Ascending aorta (tissue), 2 donors: ENCODE data around the gene LYPLA2. TPM values are rescaled to one million over a fixed set of nuclear protein-coding genes. Genes with fewer than 3 reads are reported as not detected.
A peak's percentile ranks its signal among the peaks of the same experiment; 100 is the strongest.

Experiments
- DNase-seq, 2 donors: peaks; one replicate each; pipeline ENCODE4 v3.0.0-alpha.2; 2019; ENCODE audit warnings: low spot score in 2 of 2
- H3K27ac ChIP-seq, 2 donors: fragments of 200-600 bp; sonication (generic); one replicate each; pipeline ENCODE4 v1.5.1; 2016 to 2017; ENCODE audit warnings: mild to moderate bottlenecking in 1 of 2
- H3K27me3 ChIP-seq: fragments of 200-600 bp; sonication (generic); one replicate; pipeline ENCODE4 v1.5.1; 2017
- H3K36me3 ChIP-seq, 2 donors: fragments of 200-600 bp; sonication (generic); one replicate each; pipeline ENCODE4 v1.5.1; 2016
- H3K4me1 ChIP-seq, 2 donors: fragments of 200-600 bp; sonication (generic); one replicate each; pipeline ENCODE4 v1.5.1; 2016 to 2017; ENCODE audit warnings: mild to moderate bottlenecking in 1 of 2
- H3K4me3 ChIP-seq, 2 donors: fragments of 200-600 bp; sonication (generic); one replicate each; pipeline ENCODE4 v1.5.1; 2016 to 2017; ENCODE audit warnings: mild to moderate bottlenecking in 1 of 2
- H3K9me3 ChIP-seq, 2 donors: fragments of 200-600 bp; sonication (generic); one replicate each; pipeline ENCODE4 v1.5.1; 2016
- CTCF ChIP-seq, 3 experiments: fragments of 200-600 bp in 2 of 3; fragments of 450-650 bp in 1 of 3; sonication (generic) in 2 of 3; IDR thresholded peaks; one replicate each; pipeline ENCODE4 v1.5.1; 2016 to 2019; ENCODE audit warnings: antibody characterized with exemption in 3 of 3, mild to moderate bottlenecking in 1 of 3, moderate library complexity in 1 of 3
- intact Hi-C: fragments of 100-400 bp; cut with DNase I; formaldehyde crosslinking; loops from one replicate; pipeline ENCODE4 v1.15.1; 2023
- total RNA-seq: library from RNA; depleted of rRNA; stranded (reverse); fragments of >200 nt; gene quantifications from one replicate; pipeline ENCODE4 v1.1.0, GENCODE V29; 2016

Gene LYPLA2
- total RNA-seq, 1 donor from 2014 or later, result 127 TPM

GRCh38 chr1:23748016-23748415 is 42.9 kb upstream of the LYPLA2 start:
- no peak overlapping the region for H3K27ac ChIP-seq
- H3K36me3 ChIP-seq, result peaks cover 28 to 36% of the 10 kb centered on the region in 2 donors
- H3K27me3 ChIP-seq, result no peaks in the 10 kb centered on the region
- intact Hi-C loops, result no loop called here
- no peaks in the 10 kb centered on the region for H3K9me3 ChIP-seq
- H3K4me1 ChIP-seq, result peaks cover 4 to 12% of the 10 kb centered on the region in 2 donors
- DNase-seq, result no peak
- no peak for TF ChIP-seq CTCF (IDR thresholded peaks at IDR 0.05)
- no peak overlapping the region for H3K4me3 ChIP-seq

- no peak for DNase-seq
- intact Hi-C loops, result no loop called here
Measured at GRCh38 chr1:23751050-23751814, 39.7 kb upstream of the LYPLA2 start.

GRCh38 chr1:23751815-23752200 is 39.1 kb upstream of the LYPLA2 start:
- Histone ChIP-seq H3K36me3 (peaks cover 66 to 69% of the 10 kb centered on the region in 2 donors), H3K4me3 (no peak overlapping the region), H3K9me3 (no peaks in the 10 kb centered on the region), H3K27me3 (no peaks in the 10 kb centered on the region), H3K27ac (no peak overlapping the region), H3K4me1 (no peaks in the 10 kb centered on the region)
- TF ChIP-seq CTCF (IDR thresholded peaks at IDR 0.05), result no peak
- intact Hi-C loops, result no loop called here
- no peak for DNase-seq

More at GRCh38 chr1:23751050-23751814, 39.7 kb upstream of the LYPLA2 start:
- H3K4me1 ChIP-seq, result no peaks in the 10 kb centered on the region
- peaks cover 61 to 68% of the 10 kb centered on the region in 2 donors for H3K36me3 ChIP-seq
- H3K4me3 ChIP-seq, result no peak overlapping the region
- TF ChIP-seq CTCF (IDR thresholded peaks at IDR 0.05), result peak in 2 of 3 experiments; percentile 6 to 29
- H3K27me3 ChIP-seq, result no peaks in the 10 kb centered on the region
- no peaks in the 10 kb centered on the region for H3K9me3 ChIP-seq
- H3K27ac ChIP-seq, result no peak overlapping the region

GRCh38 chr1:23752909-23753308 is 38.0 kb upstream of the LYPLA2 start:
- Histone ChIP-seq H3K4me1 (no peaks in the 10 kb centered on the region), H3K4me3 (no peak overlapping the region), H3K27ac (no peak overlapping the region), H3K36me3 (peaks cover 77 to 78% of the 10 kb centered on the region in 2 donors), H3K9me3 (no peaks in the 10 kb centered on the region), H3K27me3 (no peaks in the 10 kb centered on the region)
- no peak for TF ChIP-seq CTCF (IDR thresholded peaks at IDR 0.05)
- intact Hi-C loops, result no loop called here
- DNase-seq, result no peak

GRCh38 chr1:23756676-23757075 is 34.3 kb upstream of the LYPLA2 start:
- H3K36me3 ChIP-seq, result peaks cover 94 to 96% of the 10 kb centered on the region in 2 donors
- H3K4me3 ChIP-seq, result no peak overlapping the region
- no peaks in the 10 kb centered on the region for H3K4me1 ChIP-seq
- intact Hi-C loops, result no loop called here
- no peaks in the 10 kb centered on the region for H3K27me3 ChIP-seq
- no peak overlapping the region for H3K27ac ChIP-seq
- H3K9me3 ChIP-seq, result no peaks in the 10 kb centered on the region
- no peak for TF ChIP-seq CTCF (IDR thresholded peaks at IDR 0.05)
- no peak for DNase-seq
